GM18526 (cell line): ENCODE results near the gene USP31.

Source experiments
- POLR2A ChIP-seq: IDR thresholded peaks from 3 replicates; pipeline ENCODE4 v1.6.1; 2011; ENCODE audit not compliant: insufficient read length; ENCODE audit errors: extremely low read depth

USP31 gene

DNA sequence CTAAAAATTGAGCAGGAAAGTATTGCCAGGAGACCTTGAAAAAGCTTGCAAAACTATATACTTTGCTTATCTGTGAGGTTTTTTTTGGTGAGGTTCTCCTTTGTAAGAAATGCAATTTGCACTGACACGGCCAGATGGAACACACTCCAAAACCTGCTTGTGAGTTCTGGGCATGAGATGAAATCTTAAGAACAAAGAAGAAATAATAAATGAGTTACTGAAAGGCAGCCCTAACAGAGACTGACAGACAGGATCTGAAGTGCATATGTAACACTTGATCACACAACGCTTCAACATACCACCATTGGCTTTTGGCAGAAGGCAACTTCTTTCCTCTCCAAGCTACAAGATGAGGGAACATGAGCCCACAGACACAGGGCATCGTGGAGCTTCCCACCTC lies 82.6 kb downstream of the USP31 start:
- TF ChIP-seq POLR2A = no peak

DNA sequence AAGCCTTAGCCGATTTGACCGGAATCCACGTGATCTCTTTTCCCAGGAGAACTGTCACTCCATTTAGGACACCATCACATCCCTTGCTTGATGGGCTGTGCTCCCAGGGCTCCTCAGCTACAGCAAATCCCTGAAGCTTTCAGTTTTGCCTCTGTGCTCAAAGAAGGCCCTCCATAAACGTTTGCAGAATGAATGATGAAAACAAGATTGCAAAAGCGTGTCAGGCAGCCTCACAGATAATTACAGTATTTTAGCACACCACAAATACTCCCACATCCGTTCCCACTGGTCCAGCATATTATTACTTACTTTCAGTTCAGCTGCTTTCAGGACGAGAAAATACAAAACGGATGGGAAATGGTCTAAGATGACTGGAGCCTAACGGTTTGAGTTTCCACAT lies 84.6 kb downstream of the USP31 start:
- TF ChIP-seq POLR2A = no peak

DNA sequence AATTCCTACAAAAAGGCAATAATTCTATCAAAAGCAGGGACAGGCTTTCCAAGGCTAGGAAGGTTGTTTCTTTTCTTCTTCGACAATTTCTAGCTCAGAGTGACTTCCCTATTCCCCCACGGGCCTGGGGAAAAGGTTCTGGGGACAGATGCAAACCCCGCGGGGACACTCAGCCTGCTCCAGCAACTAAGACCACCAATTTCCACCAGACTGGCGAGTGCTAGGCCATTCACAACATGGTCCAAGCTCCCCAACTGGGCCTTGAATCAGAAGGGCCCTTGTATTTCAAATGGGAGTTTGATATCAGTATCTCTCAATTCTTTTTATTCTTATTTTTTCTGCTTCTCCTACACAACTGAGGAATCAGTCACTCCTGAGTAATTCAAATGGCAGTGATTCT lies 86.7 kb downstream of the USP31 start:
- TF ChIP-seq POLR2A = no peak

DNA sequence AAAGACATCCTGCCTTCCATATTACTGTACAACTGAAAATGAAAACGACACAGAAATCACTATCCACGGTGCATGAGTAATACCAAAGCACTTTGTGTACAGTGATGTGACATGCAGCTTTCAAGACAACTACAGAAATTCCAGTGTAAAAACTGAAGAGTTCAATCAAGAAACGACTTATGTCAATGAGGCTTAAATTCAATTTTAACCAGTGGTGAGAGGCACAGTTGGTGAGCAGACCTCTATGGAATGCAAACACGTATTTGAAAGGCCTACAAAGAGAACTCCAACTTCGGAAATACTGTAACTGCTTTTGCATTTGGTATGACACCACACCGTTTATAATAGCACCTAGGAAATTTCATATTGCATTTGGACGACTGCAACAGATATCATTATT lies 87.6 kb downstream of the USP31 start:
- no peak for TF ChIP-seq POLR2A

DNA sequence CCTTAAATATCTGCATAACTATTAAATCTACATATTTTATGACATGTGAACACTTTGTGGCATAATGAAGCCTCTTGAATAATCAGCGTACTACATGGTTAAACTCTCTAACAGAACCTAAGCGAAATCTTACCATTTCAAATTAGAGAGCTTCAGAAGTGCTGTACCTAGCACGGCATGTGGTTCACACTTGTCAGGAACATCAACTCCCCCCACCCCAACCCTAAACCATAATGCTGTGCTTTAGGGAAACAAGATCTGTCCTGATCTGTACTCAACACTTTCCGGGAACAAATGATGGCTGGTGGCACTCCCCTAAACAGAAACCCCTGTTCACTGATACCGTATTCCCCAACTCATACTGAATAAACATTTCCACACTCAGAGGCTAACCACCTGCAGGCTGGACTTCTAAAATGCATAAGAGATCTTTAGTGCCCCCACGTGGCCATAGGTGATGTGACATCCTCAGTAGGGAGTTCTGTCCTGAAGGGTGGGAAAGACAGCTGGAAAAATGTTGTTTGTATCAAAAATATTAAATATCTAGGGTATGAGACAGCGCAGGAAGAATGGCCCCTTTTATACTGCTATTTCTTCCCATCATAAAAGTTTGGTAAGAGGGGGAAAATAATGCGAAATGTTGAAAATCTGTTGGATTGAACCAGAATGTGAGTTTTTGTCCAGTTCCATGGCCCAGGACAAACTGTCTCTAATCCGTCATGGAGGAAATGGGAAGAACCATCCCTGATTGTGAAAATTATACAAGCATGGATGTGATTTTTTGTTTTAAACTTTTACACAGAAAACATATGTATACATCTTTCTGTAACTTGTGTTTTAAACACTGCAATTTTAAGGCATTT lies 88.6 kb downstream of the USP31 start:
- no peak for TF ChIP-seq POLR2A

DNA sequence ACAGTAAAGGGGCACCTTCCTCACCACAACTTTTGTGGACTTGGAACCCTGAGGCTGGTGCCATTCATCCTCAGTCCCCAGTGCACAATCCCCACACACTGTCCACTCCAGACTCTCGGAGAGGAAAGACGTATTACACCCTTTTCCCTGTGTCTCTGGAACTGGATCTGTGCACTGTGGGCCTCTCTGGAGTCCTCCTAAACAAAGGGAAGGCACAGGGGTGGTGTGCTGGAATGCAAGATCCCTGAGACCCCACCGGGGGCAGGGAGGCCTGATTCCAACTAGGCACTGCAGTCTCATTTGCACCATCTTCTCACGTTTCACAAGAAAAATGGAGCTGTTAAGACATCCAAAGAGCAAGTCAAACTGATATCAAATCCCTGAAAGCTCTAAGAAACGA lies 89.8 kb downstream of the USP31 start:
- no peak for TF ChIP-seq POLR2A

DNA sequence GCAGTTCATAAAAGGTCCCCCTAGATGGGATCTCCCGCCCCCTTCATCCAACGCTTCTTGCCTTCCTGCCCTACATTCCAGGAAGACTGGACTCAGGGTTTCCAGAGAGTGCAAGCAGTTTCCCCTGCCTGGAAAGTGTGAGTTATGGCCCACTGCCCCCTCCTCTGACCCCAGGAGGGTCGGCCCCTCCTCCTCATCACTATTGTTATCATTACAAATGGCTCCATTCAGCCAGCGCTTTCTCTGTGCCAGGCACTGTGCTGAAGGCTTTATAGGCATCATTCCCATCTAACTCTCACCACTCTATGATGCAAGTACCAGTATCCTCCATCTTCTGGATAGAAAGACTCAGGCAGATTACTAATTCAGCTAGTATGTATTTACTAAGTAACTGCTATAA lies 90.7 kb downstream of the USP31 start:
- TF ChIP-seq POLR2A = no peak

DNA sequence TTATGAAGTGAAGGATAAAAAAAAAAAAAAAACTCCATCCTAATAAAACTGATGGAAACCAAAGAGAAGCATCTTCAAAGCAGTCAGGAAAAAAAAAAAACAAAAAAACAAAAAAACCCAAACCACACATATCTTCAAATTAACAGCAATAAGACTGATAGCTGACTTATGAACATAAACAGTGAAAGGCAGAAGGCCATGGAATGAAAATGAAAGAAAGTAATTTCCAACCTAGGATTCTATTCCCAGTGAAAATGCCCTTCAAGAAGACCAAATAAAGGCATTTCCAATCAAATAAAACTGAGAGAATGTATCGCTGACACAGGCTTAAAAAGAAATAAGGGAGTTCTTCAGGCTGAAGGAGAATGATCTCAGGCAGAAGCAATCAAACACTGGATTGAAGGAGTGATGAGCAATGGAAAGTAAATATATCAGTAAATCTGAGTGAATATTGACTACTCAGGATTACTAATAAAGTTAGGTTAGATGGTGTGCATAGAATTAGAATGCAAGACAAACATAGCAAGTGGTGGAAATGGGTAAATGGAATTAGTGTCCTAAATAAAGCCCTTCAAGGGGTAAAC lies 92.1 kb downstream of the USP31 start:
- TF ChIP-seq POLR2A = no peak

DNA sequence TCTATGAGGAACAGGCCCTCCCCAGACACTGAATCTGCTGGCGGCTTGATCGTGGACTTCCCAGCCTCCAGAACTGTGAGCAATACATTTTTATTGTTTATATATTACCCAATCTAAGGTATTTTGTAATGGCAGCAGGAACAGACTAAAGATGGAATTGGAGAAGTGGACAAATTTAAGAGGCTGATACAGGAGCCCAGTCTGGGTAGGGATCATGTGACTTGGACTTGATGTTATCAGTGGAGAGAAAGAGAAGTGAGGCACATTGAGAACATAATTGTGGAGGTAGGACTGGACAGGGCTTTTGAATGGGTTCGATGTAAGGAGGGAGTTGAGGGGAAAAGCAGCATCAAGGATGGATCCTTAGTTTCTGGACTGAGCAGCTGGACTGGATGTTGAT lies 93.8 kb downstream of the USP31 start:
- TF ChIP-seq POLR2A = no peak

DNA sequence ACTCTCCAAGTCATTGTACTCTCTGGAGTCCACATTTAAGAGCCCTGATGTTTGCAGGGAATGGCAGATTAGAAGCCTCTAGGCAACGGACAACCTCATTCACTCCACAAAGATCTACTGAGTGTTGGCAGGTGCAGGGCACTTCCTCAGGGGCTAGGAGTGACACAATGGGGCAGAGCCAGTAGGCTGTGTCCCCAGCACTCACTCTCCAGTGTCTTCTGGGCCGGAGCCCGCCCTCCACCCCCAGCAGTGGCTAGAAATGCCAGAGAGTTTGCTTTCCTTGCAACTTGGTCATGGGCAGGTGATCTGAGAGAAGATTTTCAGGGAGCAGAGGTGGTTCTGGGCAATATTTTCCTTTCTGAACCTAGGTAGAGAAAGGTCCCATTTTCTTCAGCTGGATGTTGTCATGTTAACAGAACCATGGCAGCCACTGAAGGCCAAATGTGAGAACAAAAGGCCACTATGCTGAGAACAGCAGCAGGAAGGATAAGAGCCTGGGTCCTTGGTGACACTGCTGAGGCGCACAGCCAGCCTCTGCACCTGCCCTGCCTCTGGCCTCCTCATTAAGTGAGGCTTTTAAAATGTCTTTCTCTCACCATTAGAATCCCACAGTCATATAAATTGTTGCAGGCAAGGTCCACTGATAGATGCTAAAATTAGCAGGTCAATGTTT lies 96.2 kb downstream of the USP31 start:
- no peak for TF ChIP-seq POLR2A

DNA sequence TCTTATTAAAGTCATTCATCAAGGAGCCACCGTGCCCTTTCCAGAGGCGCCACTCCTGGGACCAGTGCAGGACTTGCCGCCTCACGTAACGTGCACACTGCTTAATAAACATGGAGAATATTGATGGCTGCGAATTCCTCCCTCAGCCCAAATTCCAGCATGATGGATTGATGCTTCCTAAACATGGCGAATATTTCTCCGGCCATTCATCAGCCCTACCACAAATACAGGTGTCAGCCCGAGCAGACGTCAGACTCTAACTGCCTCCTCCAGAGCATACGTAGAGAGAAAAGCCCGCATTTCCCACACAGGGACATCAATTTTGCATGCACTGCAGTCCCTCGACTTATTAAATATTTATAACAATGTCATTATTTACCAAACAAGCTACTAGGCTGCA lies 97.0 kb downstream of the USP31 start:
- TF ChIP-seq POLR2A = no peak

DNA sequence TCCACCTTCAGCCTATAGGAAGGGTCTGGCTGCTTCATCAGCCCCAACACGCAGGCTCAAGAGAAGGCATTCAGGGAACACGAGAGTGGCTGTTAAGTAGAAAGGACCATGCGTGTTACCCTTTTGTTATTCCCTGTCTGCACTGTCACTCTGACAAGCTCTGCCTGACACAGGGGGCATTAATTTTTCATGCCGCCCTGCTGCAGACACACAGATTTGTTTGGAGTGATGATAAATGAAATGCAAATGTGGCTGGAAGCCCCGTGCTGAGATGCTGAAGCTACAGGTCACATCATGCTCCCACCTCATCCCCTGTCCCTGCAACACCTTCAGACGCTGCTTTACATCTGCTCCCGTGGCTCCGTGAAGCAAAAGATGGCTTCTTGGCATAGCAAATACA lies 97.7 kb downstream of the USP31 start:
- TF ChIP-seq POLR2A = no peak

DNA sequence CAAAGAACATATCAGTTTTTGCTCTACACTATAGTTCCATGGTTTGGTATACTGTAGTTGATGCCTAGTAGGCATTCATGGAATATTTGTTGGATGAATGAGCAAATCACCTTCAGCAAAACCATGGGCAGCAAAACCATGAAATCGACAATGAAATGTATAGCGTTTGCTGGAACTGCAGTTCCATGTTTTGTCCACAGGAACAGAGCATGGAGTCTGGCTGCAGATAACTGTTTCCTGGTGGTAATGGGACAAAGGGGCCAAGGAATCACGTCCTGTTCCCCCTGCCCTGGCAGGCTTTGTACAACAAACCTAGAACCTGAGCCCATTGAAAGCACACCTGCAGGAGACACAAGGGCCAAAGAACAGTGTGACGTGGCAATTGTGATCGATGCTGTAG lies 101.1 kb downstream of the USP31 start:
- no peak for TF ChIP-seq POLR2A

DNA sequence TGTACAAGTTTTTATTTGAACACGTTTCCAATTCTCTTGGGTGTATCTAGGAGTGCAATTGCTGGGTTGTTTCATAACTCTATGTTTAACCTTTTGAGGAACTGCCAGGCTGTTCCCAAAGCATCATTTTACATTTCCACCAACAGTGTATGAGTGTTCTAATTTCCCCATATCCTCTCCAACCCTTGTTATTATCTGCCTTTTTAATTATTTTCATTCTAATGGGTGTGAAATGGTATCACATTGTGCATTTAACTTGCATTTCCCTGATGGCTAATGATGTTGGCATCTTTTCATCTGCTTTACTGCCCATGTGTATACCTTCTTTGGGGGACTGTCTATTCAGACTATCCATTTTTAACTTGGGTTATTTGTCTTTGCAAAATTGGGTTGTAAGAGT lies 104.2 kb downstream of the USP31 start:
- TF ChIP-seq POLR2A = no peak

DNA sequence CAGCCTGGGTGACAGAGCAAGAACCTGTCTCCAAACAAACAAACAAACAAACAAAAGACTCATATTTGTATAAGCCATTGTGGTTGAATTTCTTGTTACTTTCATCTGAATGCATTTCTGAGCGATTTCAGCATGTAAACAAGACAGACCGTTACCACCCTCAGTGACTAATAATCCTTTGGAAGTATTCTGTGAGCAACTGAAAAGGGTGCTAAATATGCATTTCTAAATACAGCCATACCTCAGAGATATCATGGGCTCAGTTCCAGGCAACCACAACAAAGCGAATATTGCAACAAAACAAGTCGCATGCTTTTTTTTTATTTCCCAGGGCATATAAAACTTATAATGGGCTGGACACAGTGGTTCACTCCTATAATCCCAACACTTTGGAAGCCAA lies 109.0 kb downstream of the USP31 start:
- no peak for TF ChIP-seq POLR2A

DNA sequence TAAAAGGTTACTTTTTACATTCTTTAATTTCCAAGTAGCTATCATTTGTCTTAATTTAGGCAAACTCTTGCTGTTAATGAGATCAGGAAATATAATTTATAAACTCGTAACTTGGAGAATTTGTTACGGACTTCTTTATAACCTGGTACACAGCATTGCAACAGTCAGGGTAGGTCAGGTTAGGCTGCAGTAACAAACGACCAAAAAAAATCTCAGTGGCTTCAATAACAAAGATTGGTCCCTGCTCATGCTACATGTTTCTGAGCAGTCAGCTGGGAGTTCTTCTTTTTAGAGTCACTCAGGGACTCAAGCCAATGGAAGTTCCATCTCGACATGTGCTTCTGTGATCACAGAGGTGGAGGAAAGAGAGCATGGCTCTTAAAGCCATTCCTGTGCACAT lies 110.1 kb downstream of the USP31 start:
- TF ChIP-seq POLR2A = no peak

DNA sequence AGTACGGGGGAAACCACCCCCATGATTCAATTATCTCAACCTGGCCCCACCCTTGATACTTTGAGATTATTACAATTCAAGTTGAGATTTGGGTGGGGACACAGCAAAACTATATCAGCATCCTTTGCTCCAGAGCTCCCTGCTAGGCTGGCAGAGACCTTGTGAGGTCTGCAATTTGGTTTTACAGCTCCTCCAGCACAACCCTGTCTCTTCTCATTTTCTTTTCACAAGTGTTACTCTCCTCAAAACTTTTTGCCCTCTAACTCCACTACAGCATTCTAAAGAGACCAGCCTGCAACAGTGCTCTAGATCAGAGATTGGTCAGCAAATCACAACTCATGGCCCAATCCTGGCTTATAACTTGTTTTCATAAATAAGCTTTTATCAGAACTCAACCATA lies 114.0 kb downstream of the USP31 start:
- TF ChIP-seq POLR2A = no peak

DNA sequence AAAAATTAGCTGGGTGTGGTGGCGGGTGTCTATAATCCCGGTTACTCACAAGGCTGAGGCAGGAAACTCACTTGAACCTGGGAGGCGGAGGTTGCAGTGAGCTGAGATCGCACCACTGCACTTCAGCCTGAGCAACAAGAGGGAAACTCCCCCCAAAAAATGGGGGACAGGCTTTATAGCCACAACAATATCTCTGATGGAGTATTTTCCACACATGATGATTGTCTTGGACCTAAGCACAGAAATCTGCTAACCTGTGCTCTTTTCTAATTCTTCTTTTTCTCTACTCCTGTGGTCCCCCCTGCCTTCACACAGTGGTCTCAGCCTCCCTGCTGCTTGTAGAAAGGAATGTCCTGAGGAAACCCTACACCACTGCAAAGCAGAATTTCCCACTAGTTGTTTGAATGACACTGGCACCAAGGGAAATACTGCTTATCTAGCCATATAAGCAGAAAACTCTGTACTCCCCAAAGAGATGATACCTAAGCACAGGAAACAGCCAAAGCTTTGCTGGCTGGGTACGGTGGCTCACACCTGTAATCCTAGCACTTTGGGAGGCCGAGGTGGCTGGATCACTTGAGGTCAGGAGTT lies 117.6 kb downstream of the USP31 start:
- no peak for TF ChIP-seq POLR2A
